IMR-90 (cell line): ENCODE results near the gene CBFA2T3. TPM values are rescaled to one million over a fixed set of nuclear protein-coding genes. Genes with fewer than 3 reads are reported as not detected.
A peak's percentile ranks its signal among the peaks of the same experiment; 100 is the strongest.

ENCODE experiments used
- ATAC-seq: fragments of 200-7000 bp; cut with Tn5 transposase; 2 replicates; pipeline ENCODE4 v1.9.1; 2020; ENCODE audit warnings: low read depth, mild to moderate bottlenecking, moderate library complexity
- BruUV-seq: library from RNA; stranded (reverse); fragments of 400-500 nt; replicated peaks from 2 replicates; lab custom pipeline; 2021; lab: Mats Ljungman, UMichigan
- CTCF ChIA-PET: fragments of 300-600 bp; formaldehyde crosslinking; extraction: SDS; loops from one replicate; lab custom pipeline; 2021; ENCODE audit warnings: antibody characterized with exemption; lab: Yijun Ruan, JAX
- POLR2A ChIA-PET: fragments of 300-600 bp; sonication (Branson Sonifier 250); formaldehyde crosslinking; loops from one replicate; lab custom pipeline; 2022; ENCODE audit warnings: antibody characterized with exemption; ENCODE audit not compliant: unreplicated experiment; lab: Charles Lee
- DNase-seq: peaks from one replicate; pipeline ENCODE4 v3.0.0; 2013
- H2AFZ ChIP-seq: replicated peaks from 2 replicates; pipeline ENCODE3; 2013; ENCODE audit warnings: low read length, mild to moderate bottlenecking; ENCODE audit not compliant: poor library complexity
- H2AK5ac ChIP-seq: 2 replicates; pipeline ENCODE4 v1.6.1; 2013; ENCODE audit warnings: low read depth, low read length, inconsistent platforms
- H2AK9ac ChIP-seq: replicated peaks from 2 replicates; pipeline ENCODE3; 2013; ENCODE audit warnings: mild to moderate bottlenecking, low read depth, low read length, moderate library complexity; ENCODE audit not compliant: poor library complexity
- H2BK120ac ChIP-seq: 2 replicates; pipeline ENCODE4 v1.6.1; 2013; ENCODE audit warnings: low read depth, low read length, inconsistent platforms
- H2BK15ac ChIP-seq: 3 replicates; pipeline ENCODE4 v1.6.1; 2013; ENCODE audit warnings: low read depth, low read length, inconsistent platforms
- H2BK20ac ChIP-seq: 2 replicates; pipeline ENCODE4 v1.6.1; 2013; ENCODE audit warnings: low read depth, mild to moderate bottlenecking, inconsistent platforms, low read length, moderate library complexity
- H2BK5ac ChIP-seq: 2 replicates; pipeline ENCODE4 v1.6.1; 2013; ENCODE audit warnings: mild to moderate bottlenecking, low read depth, low read length, inconsistent platforms; ENCODE audit not compliant: poor library complexity, severe bottlenecking
- H3K14ac ChIP-seq: replicated peaks from 2 replicates; pipeline ENCODE4 v1.6.1; 2013; ENCODE audit warnings: low read depth, low read length, inconsistent platforms
- H3K18ac ChIP-seq: 2 replicates; pipeline ENCODE4 v1.6.1; 2013; ENCODE audit warnings: low read depth, low read length, control low read depth
- H3K23ac ChIP-seq: 2 replicates; pipeline ENCODE4 v1.6.1; 2013; ENCODE audit warnings: low read depth, low read length, inconsistent platforms
- H3K27ac ChIP-seq: 2 replicates; pipeline ENCODE4 v1.5.1; 2013; ENCODE audit warnings: mild to moderate bottlenecking, control low read depth, low read length; ENCODE audit not compliant: insufficient read depth
- H3K27me3 ChIP-seq: 2 replicates; pipeline ENCODE4 v1.6.1; 2013; ENCODE audit warnings: low read length; ENCODE audit not compliant: control insufficient read depth, insufficient read depth
- H3K36me3 ChIP-seq: 2 replicates; pipeline ENCODE4 v1.6.1; 2013; ENCODE audit warnings: low read length, mixed read lengths; ENCODE audit not compliant: control insufficient read depth, insufficient read depth
- H3K4ac ChIP-seq: 2 replicates; pipeline ENCODE4 v1.6.1; 2013; ENCODE audit warnings: low read depth, low read length, inconsistent platforms
- H3K4me1 ChIP-seq: 2 replicates; pipeline ENCODE4 v1.6.1; 2013; ENCODE audit warnings: low read length, mixed read lengths; ENCODE audit not compliant: control insufficient read depth, insufficient read depth
- H3K4me2 ChIP-seq: 2 replicates; pipeline ENCODE4 v1.6.1; 2013; ENCODE audit warnings: low read depth, mild to moderate bottlenecking, control low read depth, low read length, moderate library complexity
- H3K4me3 ChIP-seq: 2 replicates; pipeline ENCODE4 v1.5.1; 2013; ENCODE audit warnings: low read depth, mild to moderate bottlenecking, control low read depth, low read length, moderate library complexity; ENCODE audit not compliant: insufficient read depth
- H3K56ac ChIP-seq: 2 replicates; pipeline ENCODE4 v1.6.1; 2013; ENCODE audit warnings: low read length, inconsistent platforms; ENCODE audit not compliant: insufficient read depth; ENCODE audit errors: extremely low read depth
- H3K79me1 ChIP-seq, 2 experiments: 2 replicates each; pipeline ENCODE4 v1.6.1; 2013; ENCODE audit warnings: low read length in 2 of 2, inconsistent platforms in 1 of 2, low read depth in 1 of 2
- H3K9ac ChIP-seq: 2 replicates; pipeline ENCODE4 v1.6.1; 2013; ENCODE audit warnings: low read depth, low read length, control low read depth
- H3K9me1 ChIP-seq: 2 replicates; pipeline ENCODE4 v1.6.1; 2013; ENCODE audit warnings: low read length, inconsistent platforms; ENCODE audit not compliant: insufficient read depth
- H3K9me3 ChIP-seq: 2 replicates; pipeline ENCODE4 v1.6.1; 2013; ENCODE audit warnings: low read length; ENCODE audit not compliant: control insufficient read depth, insufficient read depth
- H4K20me1 ChIP-seq: 2 replicates; pipeline ENCODE4 v1.6.1; 2013; ENCODE audit warnings: low read length, inconsistent platforms; ENCODE audit not compliant: insufficient read depth
- H4K5ac ChIP-seq: 2 replicates; pipeline ENCODE4 v1.6.1; 2013; ENCODE audit warnings: mild to moderate bottlenecking, low read depth, low read length, control low read depth
- H4K8ac ChIP-seq, 2 experiments: 2 replicates each; pipeline ENCODE4 v1.6.1; 2013; ENCODE audit warnings: low read depth in 2 of 2, low read length in 2 of 2, control low read depth in 1 of 2, inconsistent platforms in 1 of 2
- H4K91ac ChIP-seq: 2 replicates; pipeline ENCODE4 v1.6.1; 2013; ENCODE audit warnings: low read depth, low read length, inconsistent platforms; ENCODE audit not compliant: insufficient read depth
- BHLHE40 ChIP-seq: fragments of 150-350 bp; IDR thresholded peaks from 2 replicates; pipeline ENCODE4 v1.6.1; 2016; ENCODE audit warnings: mild to moderate bottlenecking, low read depth, low read length
- CEBPB ChIP-seq: IDR thresholded peaks from 2 replicates; pipeline ENCODE4 v1.6.1; 2012; ENCODE audit warnings: low read depth, low read length, improper control_type of control experiment
- CHD1 ChIP-seq: IDR thresholded peaks from 2 replicates; pipeline ENCODE4 v1.6.1; 2012; ENCODE audit warnings: low read depth, low read length, improper control_type of control experiment
- FOS ChIP-seq: fragments of 150-350 bp; IDR thresholded peaks from 2 replicates; pipeline ENCODE4 v1.6.1; 2016; ENCODE audit warnings: low read depth, low read length
- MAFK ChIP-seq: IDR thresholded peaks from 2 replicates; pipeline ENCODE4 v1.6.1; 2012; ENCODE audit warnings: low read depth, low read length, improper control_type of control experiment
- MAZ ChIP-seq: IDR thresholded peaks from 2 replicates; pipeline ENCODE4 v1.6.1; 2012; ENCODE audit warnings: low read depth, mild to moderate bottlenecking, low read length, improper control_type of control experiment, moderate library complexity, borderline replicate concordance
- MXI1 ChIP-seq: IDR thresholded peaks from 2 replicates; pipeline ENCODE4 v1.6.1; 2012; ENCODE audit warnings: low read depth, mild to moderate bottlenecking, low read length, moderate library complexity, borderline replicate concordance
- NFE2L2 ChIP-seq: fragments of 150-350 bp; IDR thresholded peaks from 2 replicates; pipeline ENCODE4 v1.6.1; 2016; ENCODE audit warnings: low read depth, mild to moderate bottlenecking, low read length
- POLR2A ChIP-seq: IDR thresholded peaks from 2 replicates; pipeline ENCODE4 v1.6.1; 2012; ENCODE audit warnings: mild to moderate bottlenecking, low read depth, low read length
- RAD21 ChIP-seq: IDR thresholded peaks from 2 replicates; pipeline ENCODE4 v1.6.1; 2012; ENCODE audit warnings: low read length, improper control_type of control experiment
- RCOR1 ChIP-seq: IDR thresholded peaks from 2 replicates; pipeline ENCODE4 v1.6.1; 2012; ENCODE audit warnings: mild to moderate bottlenecking, low read length, improper control_type of control experiment; ENCODE audit not compliant: insufficient replicate concordance
- RFX5 ChIP-seq: IDR thresholded peaks from 2 replicates; pipeline ENCODE4 v1.8.0; 2012; ENCODE audit warnings: low read depth, mild to moderate bottlenecking, low read length, moderate library complexity
- SMC3 ChIP-seq: fragments of 150-350 bp; IDR thresholded peaks from 2 replicates; pipeline ENCODE4 v1.6.1; 2016; ENCODE audit warnings: low read depth, mild to moderate bottlenecking, antibody characterized with exemption, low read length, moderate library complexity
- WGBS, 2 experiments: methylation state at CpG; one replicate each; pipeline versions ENCODE4 v1.1.5 to v1.1.7; 2013; ENCODE audit warnings: missing lambda C conversion rate in 2 of 2; ENCODE audit not compliant: insufficient read length in 1 of 2; ENCODE audit errors: extremely low coverage in 2 of 2; 5-methylcytosine and 5-hydroxymethylcytosine counted together
- dilution Hi-C: fragments of 300-500 bp; cut with HindIII; formaldehyde crosslinking; loops from one replicate; pipeline ENCODE4 v1.14.3; 2018; ENCODE audit warnings: low sequenced_read_pairs; ENCODE audit not compliant: unreplicated experiment
- in situ Hi-C: fragments of 300-500 bp; cut with MboI; formaldehyde crosslinking; loops from 3 replicates; pipeline ENCODE4 v1.14.3; 2019; ENCODE audit warnings: low sequenced_read_pairs, inconsistent platforms, mixed read lengths
- intact Hi-C: fragments of 100-400 bp; cut with micrococcal nuclease; formaldehyde crosslinking; loops from 2 replicates; pipeline ENCODE4 v1.10.0; 2022
- polyA plus RNA-seq, 3 experiments: library from polyadenylated mRNA; depleted of rRNA; stranded (reverse); fragments of >200 nt; gene quantifications; 2 replicates each; pipeline ENCODE4 v1.2.3, GENCODE V29; 2012; ENCODE audit warnings: low replicate concordance in 1 of 3
- total RNA-seq: library from RNA; depleted of rRNA; stranded (reverse); fragments of >200 nt; gene quantifications from 2 replicates; pipeline ENCODE4 v1.2.3, GENCODE V29; 2012
- TF ChIP-seq, protein P1 (sequence below): fragments of 150-350 bp; IDR thresholded peaks from 2 replicates; pipeline ENCODE4 v1.6.1; 2017; ENCODE audit warnings: mild to moderate bottlenecking, antibody characterized with exemption, low read length, low read depth
- TF ChIP-seq, protein P2 (sequence below): fragments of 150-350 bp; IDR thresholded peaks from 2 replicates; pipeline ENCODE4 v1.6.1; 2016; ENCODE audit warnings: low read depth, mild to moderate bottlenecking, low read length, moderate library complexity, borderline replicate concordance
- TF ChIP-seq, protein P3 (sequence below): conservative IDR thresholded peaks from 2 replicates; pipeline ENCODE4 v1.5.1; 2012; ENCODE audit warnings: mild to moderate bottlenecking, low read depth, low read length, improper control_type of control experiment

CBFA2T3 gene
- total and polyA plus RNA-seq, 2 of the 4 experiments (the other 2 are of a cell fraction) = not detected

DNA sequence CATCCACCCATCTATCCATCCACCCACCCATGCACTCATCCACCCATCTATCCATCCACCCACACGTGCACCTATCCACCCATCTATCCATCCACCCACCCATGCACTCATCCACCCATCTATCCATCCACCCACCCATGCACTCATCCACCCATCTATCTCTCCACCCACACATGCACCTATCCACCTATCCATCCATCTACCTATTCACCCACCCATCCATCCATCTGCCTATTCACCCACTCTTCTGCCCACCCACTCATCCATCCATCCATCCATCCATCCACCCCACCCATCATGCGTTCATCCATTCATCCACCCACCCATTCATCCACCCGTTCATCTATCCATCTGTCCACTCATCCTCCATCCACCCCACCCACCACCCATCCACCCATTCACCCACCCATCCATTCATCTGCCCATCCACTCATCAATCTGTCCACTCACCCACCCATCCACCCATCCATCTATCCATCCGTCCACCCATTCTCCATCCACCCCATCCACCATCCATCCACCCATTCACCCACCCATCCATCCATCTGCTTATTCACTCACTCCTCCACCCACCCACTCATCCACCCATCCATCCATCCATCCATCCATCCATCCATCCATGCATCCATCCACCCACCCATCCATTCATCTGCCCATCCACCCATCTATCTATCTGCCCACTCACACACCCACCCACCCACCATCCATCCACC is 35.1 kb upstream of the CBFA2T3 start:
- ATAC-seq = no peak
- H2BK120ac ChIP-seq = no peak overlapping the region
- H2AK9ac ChIP-seq = no peak overlapping the region
- H4K20me1 ChIP-seq = no peaks in the 10 kb centered on the region
- H2BK5ac ChIP-seq = peak overlapping the region; percentile 39
- H3K4me2 ChIP-seq = no peak overlapping the region
- CTCF ChIA-PET = no interaction called here
- H3K4ac ChIP-seq = no peak overlapping the region
- no peak overlapping the region for H2BK20ac ChIP-seq
- H3K9ac ChIP-seq = no peak overlapping the region
- no peaks in the 10 kb centered on the region for H3K4me1 ChIP-seq
- peaks cover 2% of the 10 kb centered on the region; the same call in 1 of the 2 replicates for H3K27me3 ChIP-seq
- H3K56ac ChIP-seq = no peak overlapping the region
- no peak overlapping the region for H3K27ac ChIP-seq
- H2AK5ac ChIP-seq = no peak overlapping the region
- H3K4me3 ChIP-seq = no peak overlapping the region
- H3K18ac ChIP-seq = no peak overlapping the region
- no peak overlapping the region for H2BK15ac ChIP-seq
- H4K8ac ChIP-seq = no peak overlapping the region
- BruUV-seq = no TSS peak
- no peaks in the 10 kb centered on the region; the same call in 1 of the 2 replicates for H3K9me3 ChIP-seq
- 66% methylated on average over 4 of the region's 4 CpGs; no CpG with 5 or more reads in 1 of the 2 experiments for WGBS, 2 experiments
- H2AFZ ChIP-seq = no peak overlapping the region
- intact Hi-C loops (no loop called here), dilution Hi-C loops (no loop called here), in situ Hi-C loops (no loop called here)
- no peak overlapping the region for H4K5ac ChIP-seq
- DNase-seq = no peak
- no peak overlapping the region for H3K23ac ChIP-seq
- no peak overlapping the region for H3K14ac ChIP-seq
- no peaks in the 10 kb centered on the region for H3K79me1 ChIP-seq
- TF ChIP-seq MAFK (no peak), RFX5 (no peak), POLR2A (no peak), RCOR1 (no peak), MAZ (no peak), FOS (no peak), BHLHE40 (no peak), SMC3 (no peak), RAD21 (no peak), CHD1 (no peak), CEBPB (no peak), NFE2L2 (no peak), MXI1 (no peak)
- TF ChIP-seq, protein P1, sequence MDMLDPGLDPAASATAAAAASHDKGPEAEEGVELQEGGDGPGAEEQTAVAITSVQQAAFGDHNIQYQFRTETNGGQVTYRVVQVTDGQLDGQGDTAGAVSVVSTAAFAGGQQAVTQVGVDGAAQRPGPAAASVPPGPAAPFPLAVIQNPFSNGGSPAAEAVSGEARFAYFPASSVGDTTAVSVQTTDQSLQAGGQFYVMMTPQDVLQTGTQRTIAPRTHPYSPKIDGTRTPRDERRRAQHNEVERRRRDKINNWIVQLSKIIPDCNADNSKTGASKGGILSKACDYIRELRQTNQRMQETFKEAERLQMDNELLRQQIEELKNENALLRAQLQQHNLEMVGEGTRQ = no peak
- TF ChIP-seq, protein P2, sequence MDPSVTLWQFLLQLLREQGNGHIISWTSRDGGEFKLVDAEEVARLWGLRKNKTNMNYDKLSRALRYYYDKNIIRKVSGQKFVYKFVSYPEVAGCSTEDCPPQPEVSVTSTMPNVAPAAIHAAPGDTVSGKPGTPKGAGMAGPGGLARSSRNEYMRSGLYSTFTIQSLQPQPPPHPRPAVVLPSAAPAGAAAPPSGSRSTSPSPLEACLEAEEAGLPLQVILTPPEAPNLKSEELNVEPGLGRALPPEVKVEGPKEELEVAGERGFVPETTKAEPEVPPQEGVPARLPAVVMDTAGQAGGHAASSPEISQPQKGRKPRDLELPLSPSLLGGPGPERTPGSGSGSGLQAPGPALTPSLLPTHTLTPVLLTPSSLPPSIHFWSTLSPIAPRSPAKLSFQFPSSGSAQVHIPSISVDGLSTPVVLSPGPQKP = no peak
- TF ChIP-seq, protein P3, sequence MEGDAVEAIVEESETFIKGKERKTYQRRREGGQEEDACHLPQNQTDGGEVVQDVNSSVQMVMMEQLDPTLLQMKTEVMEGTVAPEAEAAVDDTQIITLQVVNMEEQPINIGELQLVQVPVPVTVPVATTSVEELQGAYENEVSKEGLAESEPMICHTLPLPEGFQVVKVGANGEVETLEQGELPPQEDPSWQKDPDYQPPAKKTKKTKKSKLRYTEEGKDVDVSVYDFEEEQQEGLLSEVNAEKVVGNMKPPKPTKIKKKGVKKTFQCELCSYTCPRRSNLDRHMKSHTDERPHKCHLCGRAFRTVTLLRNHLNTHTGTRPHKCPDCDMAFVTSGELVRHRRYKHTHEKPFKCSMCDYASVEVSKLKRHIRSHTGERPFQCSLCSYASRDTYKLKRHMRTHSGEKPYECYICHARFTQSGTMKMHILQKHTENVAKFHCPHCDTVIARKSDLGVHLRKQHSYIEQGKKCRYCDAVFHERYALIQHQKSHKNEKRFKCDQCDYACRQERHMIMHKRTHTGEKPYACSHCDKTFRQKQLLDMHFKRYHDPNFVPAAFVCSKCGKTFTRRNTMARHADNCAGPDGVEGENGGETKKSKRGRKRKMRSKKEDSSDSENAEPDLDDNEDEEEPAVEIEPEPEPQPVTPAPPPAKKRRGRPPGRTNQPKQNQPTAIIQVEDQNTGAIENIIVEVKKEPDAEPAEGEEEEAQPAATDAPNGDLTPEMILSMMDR = no peak
- POLR2A ChIA-PET = no interaction called here
- no peak overlapping the region for H4K91ac ChIP-seq
- H3K36me3 ChIP-seq = no peaks in the 10 kb centered on the region
- no peaks in the 10 kb centered on the region for H3K9me1 ChIP-seq
